Psoas muscle (tissue), 8 donors: Measurements from ENCODE around the gene SMG9. TPM values are rescaled to one million over a fixed set of nuclear protein-coding genes. Genes with fewer than 3 reads are reported as not detected.

Experiments
- ATAC-seq, 4 donors: fragments of 200-7000 bp; cut with Tn5 transposase; one replicate each; pipeline ENCODE4 v1.9.1; 2020; ENCODE audit warnings: moderate library complexity in 3 of 4, mild to moderate bottlenecking in 2 of 4
- DNase-seq, 2 donors: peaks; one replicate each; pipeline ENCODE4 v3.0.0-alpha.2; 2020
- H3K27ac ChIP-seq: fragments of 200-600 bp; one replicate; pipeline ENCODE4 v1.8.0; 2022
- H3K27me3 ChIP-seq, 3 donors: fragments of 200-600 bp in 1 of 3; one replicate each; pipeline versions ENCODE4 v1.6.1 to v1.8.0; 2013 to 2022; ENCODE audit warnings: low read length in 2 of 3, mild to moderate bottlenecking in 2 of 3, moderate library complexity in 1 of 3; ENCODE audit not compliant: insufficient read depth in 3 of 3
- H3K36me3 ChIP-seq, 2 donors: fragments of 200-600 bp in 1 of 2; one replicate each; pipeline versions ENCODE4 v1.6.1 to v1.8.0; 2013 to 2022; ENCODE audit warnings: low read depth in 1 of 2, mild to moderate bottlenecking in 1 of 2, moderate library complexity in 1 of 2; ENCODE audit not compliant: insufficient read depth in 1 of 2
- H3K4me1 ChIP-seq: fragments of 200-600 bp; one replicate; pipeline ENCODE4 v1.8.0; 2022
- H3K4me3 ChIP-seq: fragments of 200-600 bp; one replicate; pipeline ENCODE4 v1.8.0; 2022; ENCODE audit warnings: mild to moderate bottlenecking
- H3K9me3 ChIP-seq: fragments of 200-600 bp; one replicate; pipeline ENCODE4 v1.8.0; 2022
- WGBS, 3 donors: extraction: QIAGEN DNeasy Blood & Tissue Kit; methylation state at CpG; one replicate each; pipeline versions ENCODE4 v1.1.6 to v1.1.7; 2013; 5-methylcytosine and 5-hydroxymethylcytosine counted together
- intact Hi-C, 2 donors: fragments of 100-400 bp; cut with DNase I; formaldehyde crosslinking; loops; one replicate each; pipeline versions ENCODE4 v1.11.0 to v1.14.2; 2022
- polyA plus RNA-seq, 3 donors: library from polyadenylated mRNA; stranded (reverse); fragments of 200-250 nt; gene quantifications; one replicate each; pipeline ENCODE4 v1.2.3, GENCODE V29; 2013
- total RNA-seq, 4 donors: library from RNA; stranded (reverse); fragmentation: NEBNext Ultra II Directional in 2 of 4; extraction: Animal tissue kit (Norgen Biotek cat#: 25700) in 2 of 4; gene quantifications; one replicate each; pipeline versions ENCODE4 v1.2.1 to v1.2.4, GENCODE V29; 2021 to 2023
- TF ChIP-seq, protein P1 (sequence below): fragments of 200-600 bp; IDR thresholded peaks from one replicate; pipeline ENCODE4 v1.8.0; 2022; ENCODE audit warnings: antibody characterized with exemption
- donor health status: healthy with polysubstance abuse.
- donor health status: DM: no; HTN: no; CAD: no; lungs with moderate emphysema.
- donor health status: Bipolar disorder and iron deficiency.
- donor health status: healthy.
- donor health status: DM: yes; HTN: yes; CAD: no.
- donor health status: DM: no; HTN: no; CAD: no.
- donor health status: DM: no; HTN: no; CAD: no.
- donor health status: DM: yes; HTN: yes; CAD: no.

Gene SMG9
- total and polyA plus RNA-seq, 7 donors: 10.1 to 29.1 (median 13.8) TPM

DNA sequence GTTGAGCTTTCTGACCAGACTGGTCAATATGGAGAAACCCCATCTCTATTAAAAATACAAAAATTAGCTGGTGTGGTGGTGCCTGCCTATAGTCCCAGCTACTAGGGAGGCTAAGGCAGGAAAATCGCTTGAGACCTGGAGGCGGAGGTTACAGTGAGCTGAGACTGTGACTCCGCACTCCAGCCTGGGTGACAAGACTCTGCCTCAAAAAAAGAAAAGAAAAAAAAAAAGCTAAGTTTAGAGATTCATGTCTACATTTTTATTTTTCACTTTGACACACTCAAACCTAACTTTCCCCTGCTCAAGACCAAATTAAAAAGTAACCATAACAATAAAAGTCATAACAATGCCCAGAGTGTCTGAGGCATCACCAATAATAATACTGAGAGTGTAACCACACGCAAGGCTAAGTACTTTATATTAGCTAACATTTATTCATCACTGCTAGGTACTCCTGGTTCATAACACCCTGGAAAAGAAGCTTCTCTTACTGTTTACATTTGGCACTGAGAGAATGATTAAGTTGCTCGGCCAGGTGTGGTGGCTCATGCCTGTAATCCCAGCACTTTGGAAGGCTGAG lies 33.2 kb downstream of the SMG9 start:
- Histone ChIP-seq H3K36me3 (no peaks in the 10 kb centered on the region), H3K4me1 (no peaks in the 10 kb centered on the region), H3K27me3 (no peaks in the 10 kb centered on the region), H3K4me3 (no peak overlapping the region), H3K9me3 (no peaks in the 10 kb centered on the region), H3K27ac (no peak overlapping the region)
- intact Hi-C loops: loop anchor here in 1 of 2 donors (5.0 kb wide), 1 partner anchor 34 kb away; no protein-coding TSS in a partner anchor
- TF ChIP-seq, protein P1, sequence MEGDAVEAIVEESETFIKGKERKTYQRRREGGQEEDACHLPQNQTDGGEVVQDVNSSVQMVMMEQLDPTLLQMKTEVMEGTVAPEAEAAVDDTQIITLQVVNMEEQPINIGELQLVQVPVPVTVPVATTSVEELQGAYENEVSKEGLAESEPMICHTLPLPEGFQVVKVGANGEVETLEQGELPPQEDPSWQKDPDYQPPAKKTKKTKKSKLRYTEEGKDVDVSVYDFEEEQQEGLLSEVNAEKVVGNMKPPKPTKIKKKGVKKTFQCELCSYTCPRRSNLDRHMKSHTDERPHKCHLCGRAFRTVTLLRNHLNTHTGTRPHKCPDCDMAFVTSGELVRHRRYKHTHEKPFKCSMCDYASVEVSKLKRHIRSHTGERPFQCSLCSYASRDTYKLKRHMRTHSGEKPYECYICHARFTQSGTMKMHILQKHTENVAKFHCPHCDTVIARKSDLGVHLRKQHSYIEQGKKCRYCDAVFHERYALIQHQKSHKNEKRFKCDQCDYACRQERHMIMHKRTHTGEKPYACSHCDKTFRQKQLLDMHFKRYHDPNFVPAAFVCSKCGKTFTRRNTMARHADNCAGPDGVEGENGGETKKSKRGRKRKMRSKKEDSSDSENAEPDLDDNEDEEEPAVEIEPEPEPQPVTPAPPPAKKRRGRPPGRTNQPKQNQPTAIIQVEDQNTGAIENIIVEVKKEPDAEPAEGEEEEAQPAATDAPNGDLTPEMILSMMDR: no peak
- ATAC-seq (no peak), DNase-seq (no peak)
- 84 to 90% (median 86%) methylated on average over 5 of the region's 5 CpGs for WGBS, 3 donors

DNA sequence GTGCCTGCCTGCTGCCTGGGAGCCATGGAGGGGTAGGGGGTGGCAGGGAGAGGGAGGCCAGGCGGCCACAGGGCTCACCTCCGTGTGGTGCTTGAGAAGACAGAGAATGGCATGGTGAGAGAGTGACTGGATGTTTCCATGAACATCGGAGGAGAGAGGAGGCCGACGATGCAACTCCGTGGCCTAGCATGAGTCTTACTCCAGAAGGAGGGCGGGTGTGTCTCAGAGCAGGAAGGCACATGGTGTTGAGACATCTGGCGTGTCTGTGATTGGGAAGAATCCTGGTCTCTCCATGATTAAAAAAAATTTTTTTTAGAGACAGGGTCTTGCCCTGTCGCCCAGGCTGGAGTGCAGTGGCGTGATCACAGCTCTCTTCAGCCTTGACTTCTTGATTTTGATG lies 33.8 kb downstream of the SMG9 start:
- intact Hi-C loops: loop anchor here in 1 of 2 donors (5.0 kb wide), 1 partner anchor 34 kb away; no protein-coding TSS in a partner anchor
- H3K4me1 ChIP-seq: no peaks in the 10 kb centered on the region
- 76 to 79% (median 79%) methylated on average over 10 of the region's 10 CpGs for WGBS, 3 donors
- H3K36me3 ChIP-seq: no peaks in the 10 kb centered on the region
- ATAC-seq (no peak), DNase-seq (no peak)
- TF ChIP-seq, protein P1: no peak
- H3K9me3 ChIP-seq: no peaks in the 10 kb centered on the region
- H3K4me3 ChIP-seq: no peak overlapping the region
- H3K27ac ChIP-seq: no peak overlapping the region
- H3K27me3 ChIP-seq: no peaks in the 10 kb centered on the region

DNA sequence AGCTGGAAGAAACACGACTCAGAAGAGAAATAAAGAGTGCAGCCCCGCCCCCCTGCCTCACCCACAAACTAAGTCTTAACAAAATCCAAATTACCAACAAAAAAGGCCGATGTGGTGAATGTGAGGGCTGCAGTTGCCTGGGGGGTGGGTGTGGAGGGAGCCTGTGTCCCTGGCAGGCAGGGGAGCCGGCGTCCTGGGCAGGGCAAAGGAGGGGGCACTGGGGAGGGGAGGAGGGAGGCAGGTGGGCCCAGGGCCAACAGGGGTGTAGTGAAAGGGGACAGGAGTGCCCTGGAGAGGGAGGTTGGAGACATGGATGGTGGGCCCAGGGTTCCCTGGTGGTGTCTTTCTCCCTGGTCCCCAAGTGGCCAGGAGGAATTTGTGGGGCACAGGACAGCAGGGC lies 34.8 kb downstream of the SMG9 start:
- Histone ChIP-seq H3K27ac (no peak overlapping the region), H3K27me3 (no peaks in the 10 kb centered on the region), H3K4me3 (no peak overlapping the region), H3K9me3 (no peaks in the 10 kb centered on the region), H3K4me1 (no peaks in the 10 kb centered on the region), H3K36me3 (no peaks in the 10 kb centered on the region)
- intact Hi-C loops: loop anchor here in 1 of 2 donors (5.0 kb wide), 1 partner anchor 33 kb away; no protein-coding TSS in a partner anchor
- 49 to 55% (median 54%) methylated on average over 5 of the region's 5 CpGs for WGBS, 3 donors
- TF ChIP-seq, protein P1: no peak
- ATAC-seq: no peak
- no peak for DNase-seq

DNA sequence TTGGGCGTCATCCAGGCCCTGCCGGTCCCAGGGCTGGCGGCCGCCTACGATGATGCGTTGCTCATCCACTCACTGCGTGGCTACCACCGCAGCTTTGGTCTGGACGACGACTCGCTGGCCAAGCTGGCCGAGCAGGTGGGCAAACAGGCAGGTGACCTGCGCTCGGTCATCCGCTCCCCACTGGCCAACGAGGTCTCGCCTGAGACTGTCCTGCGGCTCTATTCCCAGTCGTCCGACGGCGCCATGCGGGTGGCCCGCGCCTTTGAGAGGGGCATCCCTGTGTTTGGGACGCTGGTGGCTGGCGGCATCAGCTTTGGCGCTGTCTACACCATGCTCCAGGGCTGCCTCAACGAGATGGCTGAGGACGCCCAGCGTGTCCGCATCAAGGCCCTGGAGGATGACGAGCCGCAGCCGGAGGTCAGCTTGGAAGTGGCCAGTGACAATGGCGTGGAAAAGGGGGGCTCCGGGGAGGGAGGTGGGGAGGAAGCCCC lies 35.3 kb downstream of the SMG9 start:
- 87 to 91% (median 88%) methylated on average over 37 of the region's 37 CpGs for WGBS, 3 donors
- Histone ChIP-seq H3K36me3 (no peaks in the 10 kb centered on the region), H3K27me3 (no peaks in the 10 kb centered on the region), H3K9me3 (no peaks in the 10 kb centered on the region), H3K4me3 (no peak overlapping the region), H3K4me1 (no peaks in the 10 kb centered on the region), H3K27ac (no peak overlapping the region)
- no peak for DNase-seq
- TF ChIP-seq, protein P1: no peak
- no peak for ATAC-seq
- intact Hi-C loops: no loop called here
